NCI-H2081 treated with DMSO at 0.1 percent for 48 hours (cell line): ENCODE results near the gene ZFP36L1.

ENCODE experiments used
- DNase-seq: peaks from one replicate; lab custom pipeline; 2025; lab: John Stamatoyannopoulos, UW

ZFP36L1 gene

GRCh38 chr14:68816183-68816942 is 23.5 kb upstream of the ZFP36L1 start:
- peak; percentile 38 for DNase-seq

GRCh38 chr14:68815298-68816182 is 22.7 kb upstream of the ZFP36L1 start:
- no peak for DNase-seq

GRCh38 chr14:68814539-68815297 is 21.9 kb upstream of the ZFP36L1 start:
- DNase-seq, result no peak

- DNase-seq, result no peak
Observed at GRCh38 chr14:68814238-68814538, 21.3 kb upstream of the ZFP36L1 start.

GRCh38 chr14:68813318-68813838 is 20.5 kb upstream of the ZFP36L1 start:
- DNase-seq, result no peak

GRCh38 chr14:68811171-68811570 is 18.3 kb upstream of the ZFP36L1 start:
- no peak for DNase-seq

GRCh38 chr14:68810173-68811153 is 17.6 kb upstream of the ZFP36L1 start:
- no peak for DNase-seq

GRCh38 chr14:68809524-68809923 is 16.7 kb upstream of the ZFP36L1 start:
- DNase-seq, result no peak

- no peak for DNase-seq
Observed at GRCh38 chr14:68808696-68809480, 16.0 kb upstream of the ZFP36L1 start.

GRCh38 chr14:68807987-68808386 is 15.1 kb upstream of the ZFP36L1 start:
- DNase-seq, result no peak

- no peak for DNase-seq
Observed at GRCh38 chr14:68807148-68807600, 14.3 kb upstream of the ZFP36L1 start.

- no peak for DNase-seq
Observed at GRCh38 chr14:68806526-68807147, 13.8 kb upstream of the ZFP36L1 start.

- DNase-seq, result no peak
Observed at GRCh38 chr14:68805414-68805813, 12.5 kb upstream of the ZFP36L1 start.

- DNase-seq, result no peak
Observed at GRCh38 chr14:68801631-68802030, 8.8 kb upstream of the ZFP36L1 start.

- no peak for DNase-seq
Observed at GRCh38 chr14:68800953-68801352, 8.1 kb upstream of the ZFP36L1 start.

GRCh38 chr14:68800390-68800789 is 7.5 kb upstream of the ZFP36L1 start:
- no peak for DNase-seq

GRCh38 chr14:68798621-68799020 is 5.8 kb upstream of the ZFP36L1 start:
- no peak for DNase-seq

GRCh38 chr14:68797121-68797670 is 4.3 kb upstream of the ZFP36L1 start:
- no peak for DNase-seq

- no peak for DNase-seq
Observed at GRCh38 chr14:68796418-68797101, 3.7 kb upstream of the ZFP36L1 start.
